Lower leg skin (tissue), 3 donors: ENCODE data around the gene ZNF112.

Source experiments
- POLR2A ChIP-seq, 2 donors: fragments of 450-650 bp; IDR thresholded peaks; one replicate each; pipeline ENCODE4 v1.6.1; 2016 to 2017; ENCODE audit warnings: antibody characterized with exemption in 2 of 2, mild to moderate bottlenecking in 1 of 2, moderate library complexity in 1 of 2
- TF ChIP-seq, protein P1 (sequence below), 3 donors: fragments of 450-650 bp; IDR thresholded peaks; one replicate each; pipeline ENCODE4 v1.5.1; 2016; ENCODE audit warnings: antibody characterized with exemption in 3 of 3, mild to moderate bottlenecking in 3 of 3, moderate library complexity in 2 of 3

DNA sequence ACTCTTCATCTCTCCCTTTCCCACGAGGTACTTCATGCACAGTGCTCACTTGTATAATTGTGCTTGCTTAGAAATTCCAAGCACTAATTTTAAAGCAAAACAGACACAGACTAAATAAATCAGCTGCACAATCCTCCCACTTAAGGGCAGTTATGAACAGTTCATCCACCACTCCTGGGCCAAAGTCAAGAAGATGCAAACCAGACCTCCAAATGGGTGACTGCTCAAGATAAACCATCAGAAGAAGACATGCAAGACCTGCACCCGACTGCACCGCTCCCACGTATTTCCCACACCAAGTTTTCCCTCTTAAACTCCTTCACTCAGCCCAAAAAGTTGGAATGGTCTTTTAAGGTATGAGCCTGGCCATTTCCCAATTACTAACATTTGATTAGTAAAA is 71.5 kb downstream of the ZNF112 start:
- TF ChIP-seq, protein P1, sequence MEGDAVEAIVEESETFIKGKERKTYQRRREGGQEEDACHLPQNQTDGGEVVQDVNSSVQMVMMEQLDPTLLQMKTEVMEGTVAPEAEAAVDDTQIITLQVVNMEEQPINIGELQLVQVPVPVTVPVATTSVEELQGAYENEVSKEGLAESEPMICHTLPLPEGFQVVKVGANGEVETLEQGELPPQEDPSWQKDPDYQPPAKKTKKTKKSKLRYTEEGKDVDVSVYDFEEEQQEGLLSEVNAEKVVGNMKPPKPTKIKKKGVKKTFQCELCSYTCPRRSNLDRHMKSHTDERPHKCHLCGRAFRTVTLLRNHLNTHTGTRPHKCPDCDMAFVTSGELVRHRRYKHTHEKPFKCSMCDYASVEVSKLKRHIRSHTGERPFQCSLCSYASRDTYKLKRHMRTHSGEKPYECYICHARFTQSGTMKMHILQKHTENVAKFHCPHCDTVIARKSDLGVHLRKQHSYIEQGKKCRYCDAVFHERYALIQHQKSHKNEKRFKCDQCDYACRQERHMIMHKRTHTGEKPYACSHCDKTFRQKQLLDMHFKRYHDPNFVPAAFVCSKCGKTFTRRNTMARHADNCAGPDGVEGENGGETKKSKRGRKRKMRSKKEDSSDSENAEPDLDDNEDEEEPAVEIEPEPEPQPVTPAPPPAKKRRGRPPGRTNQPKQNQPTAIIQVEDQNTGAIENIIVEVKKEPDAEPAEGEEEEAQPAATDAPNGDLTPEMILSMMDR (IDR thresholded peaks at IDR 0.05), result no peak
- TF ChIP-seq POLR2A (IDR thresholded peaks at IDR 0.05), result no peak
